NOMO-1 (cell line): Measurements from ENCODE around the gene APLNR.

Experiments used
- DNase-seq, 2 experiments: peaks; one replicate each; lab custom pipeline; 2025; ENCODE audit not compliant: unreplicated experiment in 2 of 2; lab: John Stamatoyannopoulos, UW

Gene APLNR

GRCh38 chr11:57254631-57255030 lies 17.6 kb upstream of the APLNR start:
- no peak for DNase-seq

GRCh38 chr11:57251491-57252104 lies 14.5 kb upstream of the APLNR start:
- no peak for DNase-seq

GRCh38 chr11:57251037-57251436 lies 14.0 kb upstream of the APLNR start:
- no peak for DNase-seq

GRCh38 chr11:57249384-57250319 lies 12.6 kb upstream of the APLNR start:
- DNase-seq = peak; percentile 11 to 42

GRCh38 chr11:57248780-57249383 lies 11.8 kb upstream of the APLNR start:
- DNase-seq = peak in 1 of 2 experiments; percentile 38

GRCh38 chr11:57244911-57245310 lies 7.9 kb upstream of the APLNR start:
- DNase-seq = no peak

GRCh38 chr11:57241353-57241972 lies 4.4 kb upstream of the APLNR start:
- no peak for DNase-seq

GRCh38 chr11:57240757-57241156 lies 3.7 kb upstream of the APLNR start:
- DNase-seq = no peak

- no peak for DNase-seq
Observed at GRCh38 chr11:57240007-57240406, 3.0 kb upstream of the APLNR start.

GRCh38 chr11:57239348-57239747 lies 2.3 kb upstream of the APLNR start:
- DNase-seq = no peak

- no peak for DNase-seq
Observed at GRCh38 chr11:57235761-57236703, 1.0 kb downstream of the APLNR start.

GRCh38 chr11:57233702-57234101 lies 3.3 kb downstream of the APLNR start:
- no peak for DNase-seq

- DNase-seq = no peak
Observed at GRCh38 chr11:57231539-57232253, 5.4 kb downstream of the APLNR start.

GRCh38 chr11:57230791-57231538 lies 6.1 kb downstream of the APLNR start:
- no peak for DNase-seq

- no peak for DNase-seq
Observed at GRCh38 chr11:57230316-57230715, 6.7 kb downstream of the APLNR start.

GRCh38 chr11:57228600-57228999 lies 8.4 kb downstream of the APLNR start:
- DNase-seq = no peak

GRCh38 chr11:57224537-57224936 lies 12.5 kb downstream of the APLNR start:
- DNase-seq = no peak

GRCh38 chr11:57224128-57224527 lies 12.9 kb downstream of the APLNR start:
- DNase-seq = no peak

- DNase-seq = no peak
Observed at GRCh38 chr11:57223601-57224000, 13.4 kb downstream of the APLNR start.
